Erythroblast (primary cell): Measurements from ENCODE around the gene AP2S1.
"Not testable (repeated sequence)": the region's sequence is repeated elsewhere in the genome, so short reads cannot be mapped to it uniquely, and the experiment has no call there.

Experiments used
- DNase-seq, 2 experiments: peaks; one replicate each; lab custom pipeline; 2025; lab: John Stamatoyannopoulos, UW
- GATA1 ChIP-seq: IDR thresholded peaks from 2 replicates; pipeline ENCODE4 v1.6.1; 2011; ENCODE audit warnings: low read depth, mild to moderate bottlenecking, control low read depth, low read length, moderate library complexity
- POLR2A ChIP-seq: IDR thresholded peaks from 2 replicates; pipeline ENCODE4 v1.6.1; 2011; ENCODE audit warnings: mild to moderate bottlenecking, low read length

AP2S1 gene

GRCh38 chr19:46818812-46819211 lies 31.8 kb downstream of the AP2S1 start:
- peak; percentile 58 to 67 for DNase-seq
- TF ChIP-seq GATA1: no peak
- TF ChIP-seq POLR2A: no peak

- TF ChIP-seq POLR2A (no peak), GATA1 (no peak)
- DNase-seq: no peak
Measured at GRCh38 chr19:46815833-46816627, 34.6 kb downstream of the AP2S1 start.

GRCh38 chr19:46813839-46814358 lies 36.7 kb downstream of the AP2S1 start:
- TF ChIP-seq GATA1: no peak
- no peak for TF ChIP-seq POLR2A

GRCh38 chr19:46812977-46813838 lies 37.4 kb downstream of the AP2S1 start:
- TF ChIP-seq POLR2A (no peak), GATA1 (no peak)

More at GRCh38 chr19:46813839-46814358, 36.7 kb downstream of the AP2S1 start:
- no peak for DNase-seq

GRCh38 chr19:46809534-46810272 lies 40.9 kb downstream of the AP2S1 start:
- TF ChIP-seq POLR2A (no peak), GATA1 (no peak)
- no peak for DNase-seq

More at GRCh38 chr19:46812977-46813838, 37.4 kb downstream of the AP2S1 start:
- no peak for DNase-seq

- TF ChIP-seq GATA1 (no peak), POLR2A (no peak)
- DNase-seq: no peak
Measured at GRCh38 chr19:46806656-46807055, 44.0 kb downstream of the AP2S1 start.

- DNase-seq: not testable (repeated sequence)
Measured at GRCh38 chr19:46804432-46804831, 46.2 kb downstream of the AP2S1 start.

- no peak for DNase-seq
- TF ChIP-seq GATA1 (no peak), POLR2A (no peak)
Measured at GRCh38 chr19:46803555-46803954, 47.1 kb downstream of the AP2S1 start.

GRCh38 chr19:46802152-46802551 lies 48.5 kb downstream of the AP2S1 start:
- no peak for TF ChIP-seq POLR2A
- no peak for DNase-seq

- no peak for DNase-seq
- TF ChIP-seq POLR2A (no peak), GATA1 (no peak)
Measured at GRCh38 chr19:46798713-46799112, 51.9 kb downstream of the AP2S1 start.

GRCh38 chr19:46797881-46798280 lies 52.8 kb downstream of the AP2S1 start:
- no peak for DNase-seq
- TF ChIP-seq POLR2A (no peak), GATA1 (no peak)

- TF ChIP-seq POLR2A (no peak), GATA1 (no peak)
- no peak for DNase-seq
Measured at GRCh38 chr19:46791944-46792343, 58.7 kb downstream of the AP2S1 start.

GRCh38 chr19:46789371-46789770 lies 61.3 kb downstream of the AP2S1 start:
- DNase-seq: no peak
- TF ChIP-seq GATA1: no peak
- TF ChIP-seq POLR2A: no peak

- TF ChIP-seq POLR2A: no peak
- no peak for TF ChIP-seq GATA1
- DNase-seq: no peak
Measured at GRCh38 chr19:46788968-46789338, 61.7 kb downstream of the AP2S1 start.
